ENCODE results near the gene HTT.

HTT gene

DNA sequence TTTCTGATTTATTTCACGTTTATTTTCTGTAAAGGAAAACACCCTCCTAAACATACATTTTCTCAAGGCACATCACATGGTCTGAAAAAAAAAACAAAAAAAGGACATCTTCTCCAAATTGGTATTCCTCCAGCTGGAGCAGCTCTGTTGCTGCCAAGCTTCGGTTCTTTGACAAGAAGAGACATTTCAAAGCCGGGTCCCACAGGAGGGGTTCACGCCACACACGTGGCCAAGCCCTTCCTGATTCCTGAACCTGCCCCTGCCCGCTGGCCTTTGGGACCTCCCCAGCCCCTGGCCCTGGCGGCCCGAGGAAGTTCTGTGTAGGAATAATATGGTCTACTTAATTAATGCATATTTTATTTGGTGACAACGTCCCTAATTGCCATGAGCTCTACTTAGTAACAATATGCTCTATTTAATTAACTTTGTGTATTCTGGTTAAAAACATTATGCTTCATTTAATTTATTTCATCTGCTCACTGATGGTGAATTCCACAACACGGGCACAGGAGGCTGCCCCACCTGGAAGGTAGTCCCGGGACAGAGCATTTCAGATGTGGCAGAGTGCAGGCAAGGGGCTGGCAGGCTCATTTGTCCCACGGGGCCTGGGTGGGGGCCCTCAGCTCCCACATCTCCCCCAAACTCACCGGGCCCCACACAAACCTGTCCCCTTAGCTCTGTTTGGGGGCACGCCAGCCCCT is 212.9 kb downstream of the HTT start:
- TF ChIP-seq EZH2phosphoT487 (IDR thresholded peaks at IDR 0.05; ENCODE audit: borderline replicate concordance, low read length), result no peak
- TF ChIP-seq, protein P1, sequence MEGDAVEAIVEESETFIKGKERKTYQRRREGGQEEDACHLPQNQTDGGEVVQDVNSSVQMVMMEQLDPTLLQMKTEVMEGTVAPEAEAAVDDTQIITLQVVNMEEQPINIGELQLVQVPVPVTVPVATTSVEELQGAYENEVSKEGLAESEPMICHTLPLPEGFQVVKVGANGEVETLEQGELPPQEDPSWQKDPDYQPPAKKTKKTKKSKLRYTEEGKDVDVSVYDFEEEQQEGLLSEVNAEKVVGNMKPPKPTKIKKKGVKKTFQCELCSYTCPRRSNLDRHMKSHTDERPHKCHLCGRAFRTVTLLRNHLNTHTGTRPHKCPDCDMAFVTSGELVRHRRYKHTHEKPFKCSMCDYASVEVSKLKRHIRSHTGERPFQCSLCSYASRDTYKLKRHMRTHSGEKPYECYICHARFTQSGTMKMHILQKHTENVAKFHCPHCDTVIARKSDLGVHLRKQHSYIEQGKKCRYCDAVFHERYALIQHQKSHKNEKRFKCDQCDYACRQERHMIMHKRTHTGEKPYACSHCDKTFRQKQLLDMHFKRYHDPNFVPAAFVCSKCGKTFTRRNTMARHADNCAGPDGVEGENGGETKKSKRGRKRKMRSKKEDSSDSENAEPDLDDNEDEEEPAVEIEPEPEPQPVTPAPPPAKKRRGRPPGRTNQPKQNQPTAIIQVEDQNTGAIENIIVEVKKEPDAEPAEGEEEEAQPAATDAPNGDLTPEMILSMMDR (IDR thresholded peaks at IDR 0.05; ENCODE audit: low read depth, low read length, poor library complexity, severe bottlenecking), result no peak
- H3K4me2 ChIP-seq (ENCODE audit: low read length), result no peak overlapping the region
- no peak overlapping the region for H3K27ac ChIP-seq (ENCODE audit: low read depth, low read length)
- H3K9me2 ChIP-seq (replicated peaks; ENCODE audit: control insufficient read depth, low read length), result no peaks in the 10 kb centered on the region
- no peaks in the 10 kb centered on the region for H3K9me3 ChIP-seq (ENCODE audit: control insufficient read depth, insufficient read depth, low read length)
- H3K4me1 ChIP-seq (ENCODE audit: control insufficient read depth, low read length), result peaks cover 16% of the 10 kb centered on the region
- no peaks in the 10 kb centered on the region for H4K20me1 ChIP-seq (ENCODE audit: control insufficient read depth, insufficient read depth, low read depth, low read length)
- peaks cover 36% of the 10 kb centered on the region for H3K27me3 ChIP-seq (ENCODE audit: control insufficient read depth, low read length)
- no peaks in the 10 kb centered on the region for H3K36me3 ChIP-seq (ENCODE audit: control insufficient read depth, low read length)
- H3F3A ChIP-seq (ENCODE audit: control insufficient read depth, insufficient read depth), result no peaks in the 10 kb centered on the region
- no peaks in the 10 kb centered on the region for H3K79me2 ChIP-seq (ENCODE audit: control insufficient read depth, low read length)
- H3K4me3 ChIP-seq (ENCODE audit: low read length), result no peak overlapping the region

DNA sequence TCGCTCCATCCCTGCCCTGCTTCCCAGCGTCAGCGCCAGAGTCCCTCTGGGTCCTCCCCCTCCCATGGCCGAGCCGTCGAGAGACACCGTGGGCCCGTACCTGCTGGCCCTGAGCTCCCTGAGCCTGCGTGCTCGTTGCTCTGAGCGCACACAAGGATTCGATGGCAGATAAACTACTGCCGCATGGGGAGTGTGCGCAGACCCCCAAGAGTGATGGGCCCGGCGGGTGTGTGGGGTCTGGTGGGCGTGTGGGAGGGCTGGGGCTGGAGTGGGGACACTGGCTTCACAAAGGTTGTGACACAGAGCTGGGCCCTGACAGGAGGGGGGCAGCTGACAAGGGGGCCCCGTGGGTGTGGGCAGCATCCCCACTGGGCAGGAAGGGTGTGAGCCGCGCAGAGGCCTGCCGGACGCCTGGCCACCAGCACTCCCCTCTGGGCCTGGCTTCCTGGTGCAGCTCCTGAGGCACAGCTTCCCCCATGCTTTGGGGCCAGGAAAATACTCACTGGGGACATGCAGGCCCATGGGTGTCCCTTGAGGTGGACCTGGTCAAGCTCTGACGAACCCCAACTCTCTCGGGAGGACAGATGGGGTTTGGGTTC is 213.6 kb downstream of the HTT start:
- H3K9me3 ChIP-seq (ENCODE audit: control insufficient read depth, insufficient read depth, low read length), result no peaks in the 10 kb centered on the region
- peaks cover 33% of the 10 kb centered on the region for H3K27me3 ChIP-seq (ENCODE audit: control insufficient read depth, low read length)
- TF ChIP-seq EZH2phosphoT487 (IDR thresholded peaks at IDR 0.05; ENCODE audit: borderline replicate concordance, low read length), result no peak
- TF ChIP-seq, protein P1 (IDR thresholded peaks at IDR 0.05; ENCODE audit: low read depth, low read length, poor library complexity, severe bottlenecking), result no peak
- H3K4me3 ChIP-seq (ENCODE audit: low read length), result no peak overlapping the region
- H4K20me1 ChIP-seq (ENCODE audit: control insufficient read depth, insufficient read depth, low read depth, low read length), result no peaks in the 10 kb centered on the region
- H3F3A ChIP-seq (ENCODE audit: control insufficient read depth, insufficient read depth), result no peaks in the 10 kb centered on the region
- no peak overlapping the region for H3K4me2 ChIP-seq (ENCODE audit: low read length)
- no peak overlapping the region for H3K27ac ChIP-seq (ENCODE audit: low read depth, low read length)
- no peaks in the 10 kb centered on the region for H3K79me2 ChIP-seq (ENCODE audit: control insufficient read depth, low read length)
- H3K9me2 ChIP-seq (replicated peaks; ENCODE audit: control insufficient read depth, low read length), result no peaks in the 10 kb centered on the region
- peaks cover 18% of the 10 kb centered on the region for H3K4me1 ChIP-seq (ENCODE audit: control insufficient read depth, low read length)
- H3K36me3 ChIP-seq (ENCODE audit: control insufficient read depth, low read length), result no peaks in the 10 kb centered on the region

DNA sequence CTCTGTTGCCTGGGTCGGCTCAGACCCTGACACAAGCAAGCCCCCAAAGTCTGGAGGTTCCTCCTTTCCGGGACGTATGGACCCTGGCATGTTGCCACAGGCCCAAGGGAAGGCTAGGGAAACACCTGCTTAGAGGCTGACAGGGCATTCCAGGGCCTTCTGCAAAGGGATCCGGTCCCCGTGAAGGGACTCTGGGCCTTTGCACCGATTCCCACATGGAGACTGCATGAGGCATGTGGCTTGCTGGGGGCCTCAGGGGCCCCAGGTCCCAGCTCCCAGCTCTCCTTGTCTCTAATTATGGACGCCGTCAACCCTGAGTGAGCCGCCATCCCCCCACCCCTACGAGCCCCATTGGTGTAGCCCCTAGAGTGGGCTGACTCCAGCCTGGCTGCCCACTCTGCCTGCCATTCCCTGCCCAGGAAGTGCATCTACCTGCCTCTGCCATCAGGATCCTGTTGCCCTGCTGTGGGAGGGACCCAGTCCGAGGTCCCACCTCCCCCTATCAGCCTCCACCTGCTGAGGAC is 214.2 kb downstream of the HTT start:
- H3K4me2 ChIP-seq (ENCODE audit: low read length), result no peak overlapping the region

More for the DNA sequence above, 214.2 kb downstream of the HTT start:
- no peaks in the 10 kb centered on the region for H3F3A ChIP-seq (ENCODE audit: control insufficient read depth, insufficient read depth)
- no peak overlapping the region for H3K27ac ChIP-seq (ENCODE audit: low read depth, low read length)
- no peaks in the 10 kb centered on the region for H3K36me3 ChIP-seq (ENCODE audit: control insufficient read depth, low read length)
- peaks cover 18% of the 10 kb centered on the region for H3K4me1 ChIP-seq (ENCODE audit: control insufficient read depth, low read length)
- H3K4me3 ChIP-seq (ENCODE audit: low read length), result no peak overlapping the region
- H3K9me2 ChIP-seq (replicated peaks; ENCODE audit: control insufficient read depth, low read length), result no peaks in the 10 kb centered on the region
- no peaks in the 10 kb centered on the region for H3K79me2 ChIP-seq (ENCODE audit: control insufficient read depth, low read length)
- TF ChIP-seq EZH2phosphoT487 (IDR thresholded peaks at IDR 0.05; ENCODE audit: borderline replicate concordance, low read length), result no peak
- TF ChIP-seq, protein P1 (IDR thresholded peaks at IDR 0.05; ENCODE audit: low read depth, low read length, poor library complexity, severe bottlenecking), result no peak
- H3K27me3 ChIP-seq (ENCODE audit: control insufficient read depth, low read length), result peaks cover 37% of the 10 kb centered on the region
- H3K9me3 ChIP-seq (ENCODE audit: control insufficient read depth, insufficient read depth, low read length), result no peaks in the 10 kb centered on the region
- H4K20me1 ChIP-seq (ENCODE audit: control insufficient read depth, insufficient read depth, low read depth, low read length), result no peaks in the 10 kb centered on the region
